ENCODE measurements around the gene LHFPL6.

LHFPL6 gene

DNA sequence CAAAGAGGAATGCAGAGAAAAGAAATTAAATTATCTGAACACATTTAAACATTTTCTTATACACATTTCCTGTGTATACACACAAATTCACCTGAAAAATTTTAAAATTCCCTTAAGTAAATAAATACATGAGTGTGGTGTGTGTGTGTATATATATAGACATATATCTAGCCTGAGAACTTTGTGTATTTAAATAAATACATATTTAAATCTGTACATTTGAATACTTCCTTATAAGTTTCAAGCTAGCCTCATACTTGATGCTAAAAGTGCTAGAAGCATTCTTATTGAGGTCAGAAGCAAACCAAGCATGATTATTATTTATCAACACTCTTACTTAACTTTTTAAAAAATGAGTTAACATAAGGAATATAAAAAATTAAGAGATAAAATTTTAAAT lies 304.0 kb downstream of the LHFPL6 start:
- TF ChIP-seq FOXP2 (optimal IDR thresholded peaks at IDR 0.05; ENCODE audit: borderline replicate concordance, extremely low read depth, extremely low read length, insufficient read depth) (no peak), POLR2AphosphoS5 (IDR thresholded peaks at IDR 0.05; ENCODE audit: low read depth, low read length) (no peak), SIN3A (IDR thresholded peaks at IDR 0.05; ENCODE audit: borderline replicate concordance, insufficient read depth, low read length) (no peak), TAF1 (IDR thresholded peaks at IDR 0.05; ENCODE audit: borderline replicate concordance, insufficient read depth, low read length) (no peak)
- TF ChIP-seq, protein P1, sequence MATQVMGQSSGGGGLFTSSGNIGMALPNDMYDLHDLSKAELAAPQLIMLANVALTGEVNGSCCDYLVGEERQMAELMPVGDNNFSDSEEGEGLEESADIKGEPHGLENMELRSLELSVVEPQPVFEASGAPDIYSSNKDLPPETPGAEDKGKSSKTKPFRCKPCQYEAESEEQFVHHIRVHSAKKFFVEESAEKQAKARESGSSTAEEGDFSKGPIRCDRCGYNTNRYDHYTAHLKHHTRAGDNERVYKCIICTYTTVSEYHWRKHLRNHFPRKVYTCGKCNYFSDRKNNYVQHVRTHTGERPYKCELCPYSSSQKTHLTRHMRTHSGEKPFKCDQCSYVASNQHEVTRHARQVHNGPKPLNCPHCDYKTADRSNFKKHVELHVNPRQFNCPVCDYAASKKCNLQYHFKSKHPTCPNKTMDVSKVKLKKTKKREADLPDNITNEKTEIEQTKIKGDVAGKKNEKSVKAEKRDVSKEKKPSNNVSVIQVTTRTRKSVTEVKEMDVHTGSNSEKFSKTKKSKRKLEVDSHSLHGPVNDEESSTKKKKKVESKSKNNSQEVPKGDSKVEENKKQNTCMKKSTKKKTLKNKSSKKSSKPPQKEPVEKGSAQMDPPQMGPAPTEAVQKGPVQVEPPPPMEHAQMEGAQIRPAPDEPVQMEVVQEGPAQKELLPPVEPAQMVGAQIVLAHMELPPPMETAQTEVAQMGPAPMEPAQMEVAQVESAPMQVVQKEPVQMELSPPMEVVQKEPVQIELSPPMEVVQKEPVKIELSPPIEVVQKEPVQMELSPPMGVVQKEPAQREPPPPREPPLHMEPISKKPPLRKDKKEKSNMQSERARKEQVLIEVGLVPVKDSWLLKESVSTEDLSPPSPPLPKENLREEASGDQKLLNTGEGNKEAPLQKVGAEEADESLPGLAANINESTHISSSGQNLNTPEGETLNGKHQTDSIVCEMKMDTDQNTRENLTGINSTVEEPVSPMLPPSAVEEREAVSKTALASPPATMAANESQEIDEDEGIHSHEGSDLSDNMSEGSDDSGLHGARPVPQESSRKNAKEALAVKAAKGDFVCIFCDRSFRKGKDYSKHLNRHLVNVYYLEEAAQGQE (IDR thresholded peaks at IDR 0.05; ENCODE audit: insufficient read depth in 1 of 2, low read depth in 2 of 2, low read length in 2 of 2): no peak

DNA sequence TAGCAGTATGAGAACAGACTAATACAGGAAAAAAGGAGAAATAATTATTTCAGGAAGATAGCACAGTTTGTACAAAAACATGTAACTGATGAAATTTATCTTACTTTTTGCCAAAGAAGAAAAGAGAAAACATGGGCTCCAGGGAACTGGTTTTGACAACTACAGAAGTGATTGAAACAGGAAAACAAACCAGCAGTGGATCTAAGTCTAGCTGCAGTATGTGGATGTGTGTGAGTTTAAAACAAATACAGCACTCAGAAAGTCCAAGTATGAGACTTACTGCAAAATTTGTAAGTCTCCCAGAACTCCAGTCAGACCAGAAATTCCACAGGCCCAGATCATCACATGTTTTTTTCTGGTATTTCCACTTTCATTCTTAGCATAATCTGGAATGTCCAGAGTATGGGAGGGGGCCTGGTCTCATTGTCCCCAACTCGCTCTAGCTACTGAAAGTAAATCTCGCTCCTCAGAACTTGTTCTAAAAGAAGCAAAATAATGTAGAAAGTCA lies 305.3 kb downstream of the LHFPL6 start:
- no peak for TF ChIP-seq POLR2AphosphoS5 (IDR thresholded peaks at IDR 0.05; ENCODE audit: low read depth, low read length)
- no peak for TF ChIP-seq TAF1 (IDR thresholded peaks at IDR 0.05; ENCODE audit: borderline replicate concordance, insufficient read depth, low read length)
- TF ChIP-seq SIN3A (IDR thresholded peaks at IDR 0.05; ENCODE audit: borderline replicate concordance, insufficient read depth, low read length): no peak
- TF ChIP-seq, protein P1 (IDR thresholded peaks at IDR 0.05; ENCODE audit: insufficient read depth in 1 of 2, low read depth in 2 of 2, low read length in 2 of 2): no peak
- TF ChIP-seq FOXP2 (optimal IDR thresholded peaks at IDR 0.05; ENCODE audit: borderline replicate concordance, extremely low read depth, extremely low read length, insufficient read depth): no peak

DNA sequence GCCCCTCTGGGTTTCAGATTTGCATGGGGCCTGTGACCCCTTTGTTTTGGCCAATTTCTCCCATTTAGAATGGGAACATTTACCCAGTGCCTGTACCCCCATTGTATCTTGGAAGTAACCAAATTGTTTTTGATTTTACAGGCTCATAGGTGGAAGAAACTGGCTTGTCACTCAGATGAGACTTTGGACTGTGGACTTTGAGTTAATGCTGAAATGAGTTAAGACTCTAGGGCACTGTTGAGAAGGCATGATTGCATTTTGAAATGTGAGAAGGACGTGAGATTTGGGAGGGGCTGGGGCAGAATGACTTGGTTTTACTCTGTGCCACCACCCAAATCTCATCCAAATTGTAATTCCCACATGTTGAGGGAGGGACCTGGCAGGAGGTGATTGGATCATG lies 306.0 kb downstream of the LHFPL6 start:
- TF ChIP-seq POLR2AphosphoS5 (IDR thresholded peaks at IDR 0.05; ENCODE audit: low read depth, low read length) (no peak), TAF1 (IDR thresholded peaks at IDR 0.05; ENCODE audit: borderline replicate concordance, insufficient read depth, low read length) (no peak), SIN3A (IDR thresholded peaks at IDR 0.05; ENCODE audit: borderline replicate concordance, insufficient read depth, low read length) (no peak), FOXP2 (optimal IDR thresholded peaks at IDR 0.05; ENCODE audit: borderline replicate concordance, extremely low read depth, extremely low read length, insufficient read depth) (no peak)
- TF ChIP-seq, protein P1 (IDR thresholded peaks at IDR 0.05; ENCODE audit: insufficient read depth in 1 of 2, low read depth in 2 of 2, low read length in 2 of 2): no peak

DNA sequence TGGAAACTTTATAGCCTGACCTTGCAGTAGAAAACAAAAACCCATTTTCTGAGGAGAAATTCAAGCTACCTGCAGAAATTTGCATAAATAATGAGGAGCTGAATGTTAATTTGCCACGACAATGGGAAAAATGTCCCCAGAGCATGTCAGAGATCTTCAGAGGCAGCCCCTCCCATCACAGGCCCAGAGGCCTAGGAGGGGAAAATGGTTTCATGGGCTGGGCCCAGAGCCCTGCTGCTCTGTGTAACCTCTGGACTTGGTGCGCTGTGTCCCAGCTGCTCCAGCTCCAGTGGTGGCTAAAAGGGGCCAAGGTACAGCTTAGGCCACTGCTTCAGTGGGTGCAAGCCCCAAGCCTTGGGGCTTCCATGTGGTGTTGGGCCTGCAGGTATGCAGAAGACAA lies 306.8 kb downstream of the LHFPL6 start:
- TF ChIP-seq FOXP2 (optimal IDR thresholded peaks at IDR 0.05; ENCODE audit: borderline replicate concordance, extremely low read depth, extremely low read length, insufficient read depth) (no peak), POLR2AphosphoS5 (IDR thresholded peaks at IDR 0.05; ENCODE audit: low read depth, low read length) (no peak), SIN3A (IDR thresholded peaks at IDR 0.05; ENCODE audit: borderline replicate concordance, insufficient read depth, low read length) (no peak), TAF1 (IDR thresholded peaks at IDR 0.05; ENCODE audit: borderline replicate concordance, insufficient read depth, low read length) (no peak)
- TF ChIP-seq, protein P1 (IDR thresholded peaks at IDR 0.05; ENCODE audit: insufficient read depth in 1 of 2, low read depth in 2 of 2, low read length in 2 of 2): no peak
